Lung (tissue), 12 donors: ENCODE measurements around the gene BICDL1. TPM values are rescaled to one million over a fixed set of nuclear protein-coding genes. Genes with fewer than 3 reads are reported as not detected.

Experiments
- ATAC-seq: fragments of 200-7000 bp; cut with Tn5 transposase; one replicate; pipeline ENCODE4 v1.9.1; 2020; ENCODE audit warnings: moderate number of reproducible peaks; ENCODE audit not compliant: insufficient read depth, low FRiP score
- DNase-seq, 3 donors: peaks; one replicate each; pipeline ENCODE4 v3.0.0-alpha.2; 2013 to 2017
- H3K27ac ChIP-seq, 2 donors: one replicate each; pipeline ENCODE4 v1.5.1; 2013; ENCODE audit warnings: mild to moderate bottlenecking in 2 of 2, moderate library complexity in 2 of 2, control low read depth in 1 of 2, inconsistent platforms in 1 of 2, low read depth in 1 of 2, low read length in 1 of 2
- H3K27me3 ChIP-seq, 3 donors: one replicate each; pipeline ENCODE4 v1.5.1; 2013; ENCODE audit warnings: low read length in 2 of 3; ENCODE audit not compliant: control insufficient read depth in 3 of 3, insufficient read depth in 3 of 3
- H3K36me3 ChIP-seq, 4 donors: one replicate each; pipeline ENCODE4 v1.5.1; 2013; ENCODE audit warnings: low read length in 4 of 4, mild to moderate bottlenecking in 1 of 4, moderate library complexity in 1 of 4; ENCODE audit not compliant: control insufficient read depth in 4 of 4, insufficient read depth in 4 of 4
- H3K4me1 ChIP-seq, 5 donors: one replicate each; pipeline ENCODE4 v1.5.1; 2013; ENCODE audit warnings: low read length in 5 of 5, mild to moderate bottlenecking in 2 of 5, moderate library complexity in 1 of 5; ENCODE audit not compliant: control insufficient read depth in 5 of 5, insufficient read depth in 5 of 5
- H3K4me3 ChIP-seq: one replicate; pipeline ENCODE4 v1.5.1; 2013; ENCODE audit warnings: mild to moderate bottlenecking, control low read depth, moderate library complexity
- H3K9ac ChIP-seq, 2 donors: one replicate each; pipeline ENCODE4 v1.5.1; 2013; ENCODE audit warnings: low read length in 2 of 2, control low read depth in 1 of 2; ENCODE audit not compliant: insufficient read depth in 1 of 2
- H3K9me3 ChIP-seq, 4 donors: one replicate each; pipeline ENCODE4 v1.5.1; 2013; ENCODE audit warnings: low read length in 3 of 4, mild to moderate bottlenecking in 1 of 4, moderate library complexity in 1 of 4; ENCODE audit not compliant: control insufficient read depth in 4 of 4, insufficient read depth in 3 of 4
- WGBS, 2 donors: extraction: QIAGEN DNeasy Blood & Tissue Kit; methylation state at CpG; one replicate each; pipeline ENCODE4 v1.1.7; 2013; 5-methylcytosine and 5-hydroxymethylcytosine counted together
- polyA plus RNA-seq, 2 donors: library from polyadenylated mRNA; stranded (reverse); fragments of 200-250 nt; gene quantifications; one replicate each; pipeline ENCODE4 v1.2.1, GENCODE V29; 2013
- total RNA-seq, 2 donors: library from RNA; depleted of rRNA in 1 of 2; stranded (reverse); fragments of >200 nt in 1 of 2; gene quantifications; one replicate each; pipeline ENCODE4 v1.2.1, GENCODE V29; 2014 to 2021
- TF ChIP-seq, protein P1 (sequence below): IDR thresholded peaks from 2 replicates; pipeline ENCODE4 v1.5.1; 2012; ENCODE audit warnings: mild to moderate bottlenecking; ENCODE audit errors: control extremely low read depth, extremely low read depth
- donor health status: control.
- donor health status: control.
- donor health status: Bipolar disorder and iron deficiency.
- donor health status: healthy.
- donor health status: DM: yes; HTN: yes; CAD: no.

Gene BICDL1
- total and polyA plus RNA-seq, 4 donors = 5.2 to 23.7 (median 13.7) TPM

GRCh38 chr12:120019197-120019596, 30.2 kb downstream of the BICDL1 start:
- H3K9me3 ChIP-seq = peaks cover 0 to 2% (median 0%) of the 10 kb centered on the region in 4 donors
- ATAC-seq = no peak
- no peaks in the 10 kb centered on the region for H3K4me1 ChIP-seq
- H3K27me3 ChIP-seq = no peaks in the 10 kb centered on the region
- H3K4me3 ChIP-seq = no peak overlapping the region
- no peaks in the 10 kb centered on the region for H3K36me3 ChIP-seq
- TF ChIP-seq, protein P1, sequence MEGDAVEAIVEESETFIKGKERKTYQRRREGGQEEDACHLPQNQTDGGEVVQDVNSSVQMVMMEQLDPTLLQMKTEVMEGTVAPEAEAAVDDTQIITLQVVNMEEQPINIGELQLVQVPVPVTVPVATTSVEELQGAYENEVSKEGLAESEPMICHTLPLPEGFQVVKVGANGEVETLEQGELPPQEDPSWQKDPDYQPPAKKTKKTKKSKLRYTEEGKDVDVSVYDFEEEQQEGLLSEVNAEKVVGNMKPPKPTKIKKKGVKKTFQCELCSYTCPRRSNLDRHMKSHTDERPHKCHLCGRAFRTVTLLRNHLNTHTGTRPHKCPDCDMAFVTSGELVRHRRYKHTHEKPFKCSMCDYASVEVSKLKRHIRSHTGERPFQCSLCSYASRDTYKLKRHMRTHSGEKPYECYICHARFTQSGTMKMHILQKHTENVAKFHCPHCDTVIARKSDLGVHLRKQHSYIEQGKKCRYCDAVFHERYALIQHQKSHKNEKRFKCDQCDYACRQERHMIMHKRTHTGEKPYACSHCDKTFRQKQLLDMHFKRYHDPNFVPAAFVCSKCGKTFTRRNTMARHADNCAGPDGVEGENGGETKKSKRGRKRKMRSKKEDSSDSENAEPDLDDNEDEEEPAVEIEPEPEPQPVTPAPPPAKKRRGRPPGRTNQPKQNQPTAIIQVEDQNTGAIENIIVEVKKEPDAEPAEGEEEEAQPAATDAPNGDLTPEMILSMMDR = no peak
- no peak for DNase-seq
- no peak overlapping the region for H3K27ac ChIP-seq
- H3K9ac ChIP-seq = no peak overlapping the region

DNA sequence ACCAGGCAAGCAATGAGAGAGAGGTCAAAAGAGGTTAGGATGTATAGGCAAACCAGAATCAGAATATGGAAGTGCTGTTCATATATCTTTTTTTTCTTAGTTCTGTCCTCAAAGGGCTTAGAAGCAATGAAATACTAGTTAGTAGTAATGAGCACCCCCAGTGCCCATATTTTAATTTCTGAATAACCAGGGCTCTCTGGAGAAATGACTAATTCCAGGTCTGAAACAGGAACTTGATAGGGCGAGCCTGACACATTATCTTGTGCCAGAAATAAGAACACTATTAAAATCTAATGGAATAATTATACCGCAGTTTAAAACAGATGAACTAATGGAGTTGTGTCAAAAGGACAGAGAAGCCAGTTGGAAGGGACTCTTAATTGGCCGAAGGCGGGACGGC, 30.9 kb downstream of the BICDL1 start:
- no peak overlapping the region for H3K27ac ChIP-seq
- H3K27me3 ChIP-seq = no peaks in the 10 kb centered on the region
- TF ChIP-seq, protein P1 = no peak
- no peaks in the 10 kb centered on the region for H3K36me3 ChIP-seq
- DNase-seq = no peak
- no peak for ATAC-seq
- no peak overlapping the region for H3K4me3 ChIP-seq
- no peak overlapping the region for H3K9ac ChIP-seq
- H3K4me1 ChIP-seq = no peaks in the 10 kb centered on the region
- WGBS, 2 donors = 89 to 93% methylated on average over 5 of the region's 5 CpGs
- peaks cover 0 to 4% (median under 1%) of the 10 kb centered on the region in 4 donors for H3K9me3 ChIP-seq

- WGBS, 2 donors = 85 to 96% methylated on average over 2 of the region's 2 CpGs
- Histone ChIP-seq H3K36me3 (no peaks in the 10 kb centered on the region), H3K9me3 (peaks cover 0 to 4% (median under 1%) of the 10 kb centered on the region in 4 donors), H3K4me1 (no peaks in the 10 kb centered on the region), H3K9ac (no peak overlapping the region), H3K4me3 (no peak overlapping the region), H3K27me3 (no peaks in the 10 kb centered on the region), H3K27ac (no peak overlapping the region)
- TF ChIP-seq, protein P1 = no peak
- no peak for ATAC-seq
- DNase-seq = no peak
Observed at GRCh38 chr12:120024193-120024592, 35.2 kb downstream of the BICDL1 start.

GRCh38 chr12:120025640-120026039, 36.6 kb downstream of the BICDL1 start:
- H3K9ac ChIP-seq = no peak overlapping the region
- H3K36me3 ChIP-seq = no peaks in the 10 kb centered on the region
- H3K27ac ChIP-seq = no peak overlapping the region
- TF ChIP-seq, protein P1 = no peak
- ATAC-seq (no peak), DNase-seq (no peak)
- H3K9me3 ChIP-seq = peaks cover 0 to 4% (median under 1%) of the 10 kb centered on the region in 4 donors
- no peak overlapping the region for H3K4me3 ChIP-seq
- H3K4me1 ChIP-seq = no peaks in the 10 kb centered on the region
- WGBS, 2 donors = 94 to 98% methylated on average over 2 of the region's 2 CpGs
- H3K27me3 ChIP-seq = no peaks in the 10 kb centered on the region
